Measurements from ENCODE around the gene PDPK1. TPM values are rescaled to one million over a fixed set of nuclear protein-coding genes. Genes with fewer than 3 reads are reported as not detected.
A peak's percentile ranks its signal among the peaks of the same experiment; 100 is the strongest.

The PDPK1 gene
- total and polyA plus RNA-seq, 8 donors, result 12.7 to 34.8 (median 30.9) TPM

DNA sequence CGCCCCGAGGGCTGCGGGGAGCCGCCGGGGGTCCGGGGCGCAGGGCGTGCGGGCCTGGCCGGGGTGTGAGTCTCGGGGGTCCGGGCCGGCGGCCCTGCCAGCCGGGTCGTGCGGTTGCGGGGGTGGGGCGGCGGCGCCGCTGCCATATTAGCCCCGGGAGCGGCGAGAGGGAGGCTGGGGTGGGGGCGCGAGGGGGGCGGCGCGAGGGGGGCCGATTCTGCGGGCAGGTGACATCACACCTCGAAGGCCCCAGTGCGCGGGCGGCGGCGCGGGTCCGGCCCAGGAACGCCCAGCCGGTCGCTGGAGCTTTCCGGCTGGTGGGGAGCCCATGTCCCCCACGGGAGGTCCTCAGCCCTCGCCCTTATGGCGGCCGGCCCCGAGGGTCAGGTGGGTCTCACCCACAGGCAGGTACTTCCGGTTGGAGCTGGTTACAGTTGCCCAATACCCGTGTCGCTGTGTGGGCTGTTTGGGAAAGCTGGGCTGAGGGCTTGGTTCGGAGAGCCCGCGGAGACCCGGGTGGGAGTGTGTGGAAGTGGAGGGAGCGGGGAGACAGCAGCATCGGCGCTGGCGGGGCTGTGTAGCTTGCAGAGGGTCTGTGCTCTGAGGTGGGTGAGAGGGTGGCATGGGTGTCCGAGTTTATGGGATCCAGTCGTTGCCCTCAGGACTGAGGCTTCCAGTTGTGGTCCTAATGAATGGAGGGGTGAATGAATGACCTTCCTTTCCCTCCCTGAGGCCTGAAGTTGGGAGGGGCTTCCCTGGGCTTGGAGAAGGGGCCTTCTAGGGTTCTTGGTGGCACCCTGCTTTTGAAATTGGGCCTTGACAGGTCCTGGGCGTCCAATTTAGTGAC lies 23.3 kb upstream of the PDPK1 start:
- intact Hi-C loops (cut with DNase I), result no loop called here
- H3K9me3 ChIP-seq, result no peaks in the 10 kb centered on the region
- DNase-seq (peak in 5 of 6 donors; percentile 45 to 82 (median 70)), ATAC-seq (peak in 3 of 4 donors; percentile 1 to 6 (median 3)), FAIRE-seq (no peak)
- H3K36me3 ChIP-seq, result no peaks in the 10 kb centered on the region
- whole genome bisulfite sequencing, 2 donors, result 1% methylated on average over 31 to 63 of the region's 63 CpGs
- peak overlapping the region; percentile 96 to 98 (median 96) for H3K27ac ChIP-seq
- TF ChIP-seq, protein P1, sequence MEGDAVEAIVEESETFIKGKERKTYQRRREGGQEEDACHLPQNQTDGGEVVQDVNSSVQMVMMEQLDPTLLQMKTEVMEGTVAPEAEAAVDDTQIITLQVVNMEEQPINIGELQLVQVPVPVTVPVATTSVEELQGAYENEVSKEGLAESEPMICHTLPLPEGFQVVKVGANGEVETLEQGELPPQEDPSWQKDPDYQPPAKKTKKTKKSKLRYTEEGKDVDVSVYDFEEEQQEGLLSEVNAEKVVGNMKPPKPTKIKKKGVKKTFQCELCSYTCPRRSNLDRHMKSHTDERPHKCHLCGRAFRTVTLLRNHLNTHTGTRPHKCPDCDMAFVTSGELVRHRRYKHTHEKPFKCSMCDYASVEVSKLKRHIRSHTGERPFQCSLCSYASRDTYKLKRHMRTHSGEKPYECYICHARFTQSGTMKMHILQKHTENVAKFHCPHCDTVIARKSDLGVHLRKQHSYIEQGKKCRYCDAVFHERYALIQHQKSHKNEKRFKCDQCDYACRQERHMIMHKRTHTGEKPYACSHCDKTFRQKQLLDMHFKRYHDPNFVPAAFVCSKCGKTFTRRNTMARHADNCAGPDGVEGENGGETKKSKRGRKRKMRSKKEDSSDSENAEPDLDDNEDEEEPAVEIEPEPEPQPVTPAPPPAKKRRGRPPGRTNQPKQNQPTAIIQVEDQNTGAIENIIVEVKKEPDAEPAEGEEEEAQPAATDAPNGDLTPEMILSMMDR (IDR thresholded peaks at IDR 0.05), result no peak
- H3K27me3 ChIP-seq, result no peaks in the 10 kb centered on the region
- peak overlapping the region; percentile 68 to 97 (median 81) for H3K4me3 ChIP-seq
- peaks cover 24 to 37% (median 37%) of the 10 kb centered on the region in 3 donors for H3K4me1 ChIP-seq

GRCh38 chr16:2515180-2515851 lies 22.5 kb upstream of the PDPK1 start:
- peaks cover 24 to 40% (median 40%) of the 10 kb centered on the region in 3 donors for H3K4me1 ChIP-seq
- peak overlapping the region; percentile 96 to 98 (median 96) for H3K27ac ChIP-seq
- TF ChIP-seq, protein P1 (IDR thresholded peaks at IDR 0.05), result no peak
- peak overlapping the region; percentile 68 to 97 (median 81) for H3K4me3 ChIP-seq
- H3K27me3 ChIP-seq, result no peaks in the 10 kb centered on the region
- WGBS, 2 donors, result 10 to 15% methylated on average over 14 of the region's 14 CpGs
- ATAC-seq (no peak), FAIRE-seq (no peak), DNase-seq (peak in 3 of 6 donors; percentile 18 to 63 (median 30))
- H3K9me3 ChIP-seq, result no peaks in the 10 kb centered on the region
- no peaks in the 10 kb centered on the region for H3K36me3 ChIP-seq
- intact Hi-C loops (cut with DNase I), result no loop called here

GRCh38 chr16:2516391-2517240 lies 21.2 kb upstream of the PDPK1 start:
- peak overlapping the region in 2 of 4 donors; percentile 8 to 91 for H3K4me3 ChIP-seq
- intact Hi-C loops (cut with DNase I), result no loop called here
- FAIRE-seq (no peak), ATAC-seq (no peak), DNase-seq (peak in 3 of 6 donors; percentile 12 to 40 (median 37))
- 39 to 49% methylated on average over 11 of the region's 11 CpGs for WGBS, 2 donors
- no peaks in the 10 kb centered on the region for H3K27me3 ChIP-seq
- TF ChIP-seq, protein P1 (IDR thresholded peaks at IDR 0.05), result no peak
- no peaks in the 10 kb centered on the region for H3K36me3 ChIP-seq
- H3K27ac ChIP-seq, result peak overlapping the region in 2 of 4 donors; percentile 96
- peaks cover 24 to 44% (median 40%) of the 10 kb centered on the region in 3 donors for H3K4me1 ChIP-seq
- H3K9me3 ChIP-seq, result no peaks in the 10 kb centered on the region

DNA sequence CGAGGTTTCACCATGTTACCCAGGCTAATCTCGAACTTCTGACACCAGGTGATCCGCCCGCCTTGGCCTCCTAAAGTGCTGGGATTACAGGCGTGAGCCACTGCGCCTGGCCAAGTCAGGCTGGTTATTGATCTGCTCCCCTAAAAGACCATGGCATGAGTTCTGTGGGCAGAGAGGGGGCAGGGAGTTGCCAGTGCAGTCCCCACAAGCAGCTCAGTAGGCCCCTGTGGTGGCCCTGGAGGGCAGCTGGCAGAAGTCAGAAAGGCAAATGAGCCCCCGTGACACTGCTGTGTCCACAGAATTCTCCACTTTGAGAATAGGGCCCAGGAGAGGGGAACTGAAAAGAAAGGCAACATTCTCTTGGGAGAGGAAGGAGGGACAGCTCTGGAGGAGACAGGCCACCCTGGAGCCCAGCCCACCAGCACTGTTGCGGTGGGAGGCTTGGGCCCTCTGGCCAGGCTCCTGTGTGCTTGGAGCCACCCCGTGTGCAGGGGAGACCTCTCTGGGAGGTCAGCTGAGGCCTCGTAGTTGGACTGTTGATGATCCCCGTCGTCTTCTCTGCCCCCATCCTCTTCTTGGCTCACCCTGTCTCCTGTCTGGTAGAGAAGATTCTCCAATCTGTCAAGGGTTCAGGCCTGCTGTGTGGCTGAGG lies 19.7 kb upstream of the PDPK1 start:
- TF ChIP-seq, protein P1 (IDR thresholded peaks at IDR 0.05), result no peak
- DNase-seq (peak in 2 of 6 donors; percentile 36 to 58), FAIRE-seq (no peak), ATAC-seq (no peak)
- Histone ChIP-seq H3K4me1 (peaks cover 15 to 38% (median 34%) of the 10 kb centered on the region in 3 donors), H3K4me3 (no peak overlapping the region), H3K27ac (no peak overlapping the region), H3K27me3 (no peaks in the 10 kb centered on the region), H3K9me3 (no peaks in the 10 kb centered on the region), H3K36me3 (no peaks in the 10 kb centered on the region)
- 62 to 66% methylated on average over 12 of the region's 12 CpGs for WGBS, 2 donors
- intact Hi-C loops (cut with DNase I), result no loop called here

Measured in pancreas (tissue), 10 donors.